HG02884 (cell line): ENCODE measurements around the gene PPP1R26.

ENCODE experiments used
- ATAC-seq: cut with Tn5 transposase; IDR thresholded peaks from one replicate; pipeline ENCODE4 v1.9.1; 2021; ENCODE audit warnings: mild to moderate bottlenecking, moderate library complexity; ENCODE audit not compliant: unreplicated experiment

The PPP1R26 gene

DNA sequence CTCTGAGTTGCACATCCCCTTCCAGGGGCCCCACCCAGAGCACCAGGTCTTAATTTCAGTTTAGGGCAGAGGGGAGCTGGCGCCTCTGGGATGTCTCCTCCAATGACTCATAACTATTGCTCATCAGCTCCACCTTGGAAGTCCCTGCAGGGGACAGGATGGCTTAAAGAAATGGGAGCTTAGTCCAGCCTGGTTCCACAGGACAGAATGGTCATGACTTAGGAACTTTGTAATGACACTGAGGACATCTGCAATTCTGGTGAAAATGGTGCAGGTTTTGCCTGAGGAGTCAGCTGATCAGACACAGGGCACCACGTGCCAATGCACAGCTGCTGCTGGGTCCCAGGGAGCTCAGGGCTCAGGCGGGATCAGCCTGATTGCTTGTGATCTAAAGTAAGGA, 16.4 kb upstream of the PPP1R26 start:
- no peak for ATAC-seq

DNA sequence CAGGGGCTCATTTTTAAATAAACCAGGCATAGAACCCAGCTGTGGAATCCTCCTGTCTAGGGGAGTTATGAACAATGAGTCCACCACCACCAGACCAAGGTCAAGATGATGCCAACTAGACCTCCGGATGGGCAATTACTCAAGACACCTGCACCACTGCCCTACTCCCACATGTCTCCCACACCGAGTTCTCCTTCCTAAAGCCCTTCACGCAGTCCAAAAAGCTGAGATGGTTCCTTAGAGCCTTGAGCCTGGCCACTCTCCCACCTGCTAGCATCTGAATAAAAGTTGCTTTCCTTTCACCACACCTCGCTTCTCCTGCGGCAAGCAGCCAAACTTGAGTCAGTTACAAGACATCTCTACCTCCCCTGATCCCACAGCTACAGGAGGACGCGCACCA, 15.4 kb upstream of the PPP1R26 start:
- ATAC-seq = no peak

DNA sequence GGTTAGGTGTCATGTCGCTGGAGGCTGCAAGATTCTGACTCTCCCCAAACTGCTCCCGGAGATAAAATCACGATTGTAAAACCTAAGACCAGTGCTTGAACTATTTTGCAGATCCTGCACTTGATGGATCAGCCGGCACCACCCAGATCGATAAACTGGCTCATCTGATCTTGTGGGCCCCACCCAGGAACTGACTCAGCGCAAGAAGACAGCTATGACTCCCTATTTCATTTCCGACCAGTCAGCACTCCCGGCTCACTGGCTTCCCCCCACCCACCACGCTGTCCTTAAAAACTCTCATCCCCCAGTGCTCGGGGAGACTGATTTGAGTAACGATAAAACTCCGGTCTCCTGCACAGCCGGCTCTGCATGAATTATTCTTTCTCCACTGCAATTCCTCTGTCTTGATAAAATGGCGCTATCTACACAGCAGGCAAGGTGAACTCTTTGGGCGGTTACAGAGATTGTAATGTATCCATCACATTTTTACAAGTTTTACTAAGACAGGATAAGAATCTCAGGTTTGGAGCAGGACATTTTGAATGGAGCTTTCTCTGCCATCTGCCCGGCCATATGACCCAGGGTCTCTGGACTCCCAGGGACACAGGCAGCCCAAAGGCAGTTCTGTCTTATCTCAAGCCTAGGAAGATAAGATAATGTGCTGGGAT, 10.6 kb upstream of the PPP1R26 start:
- no peak for ATAC-seq

DNA sequence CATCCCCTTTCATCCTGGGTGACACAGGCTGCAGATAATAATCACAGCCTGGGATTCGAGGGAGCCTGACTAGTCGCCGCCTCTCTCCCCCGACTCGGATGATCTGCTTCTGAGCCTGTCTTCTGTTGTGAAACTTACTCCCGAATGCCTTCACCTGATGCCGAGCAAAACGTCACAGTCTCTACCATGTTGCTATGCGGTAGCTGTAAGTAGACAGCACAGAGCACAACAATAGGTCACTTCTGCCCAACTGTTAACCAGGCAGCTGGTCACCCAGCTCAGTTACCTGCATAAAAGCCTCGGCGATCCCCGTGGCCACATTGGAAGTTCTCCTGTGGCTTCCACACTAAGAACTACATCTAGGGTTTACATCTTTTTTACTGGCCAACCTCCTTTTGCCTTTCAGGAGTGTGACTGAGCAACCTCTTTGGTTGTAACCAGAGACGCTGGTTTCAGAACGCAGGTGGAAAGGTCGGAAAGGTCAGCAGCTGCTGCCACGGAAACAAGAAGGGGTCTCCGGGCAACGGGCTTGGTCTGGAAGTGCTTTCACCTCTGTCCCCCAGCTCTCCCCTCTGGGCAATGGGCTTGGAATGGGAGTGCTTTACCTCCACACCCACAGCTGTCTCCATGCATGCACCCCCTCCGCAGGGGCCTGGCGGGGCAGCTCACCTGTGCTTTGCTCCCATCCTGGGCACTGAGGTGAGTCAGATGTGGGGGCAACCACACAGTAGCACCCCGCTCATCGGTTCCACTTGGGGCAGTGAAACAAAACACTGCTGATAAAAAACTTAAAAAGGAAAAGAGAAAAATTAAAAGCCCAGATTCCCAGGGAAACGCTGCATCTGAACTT, 7.6 kb upstream of the PPP1R26 start:
- ATAC-seq = no peak

DNA sequence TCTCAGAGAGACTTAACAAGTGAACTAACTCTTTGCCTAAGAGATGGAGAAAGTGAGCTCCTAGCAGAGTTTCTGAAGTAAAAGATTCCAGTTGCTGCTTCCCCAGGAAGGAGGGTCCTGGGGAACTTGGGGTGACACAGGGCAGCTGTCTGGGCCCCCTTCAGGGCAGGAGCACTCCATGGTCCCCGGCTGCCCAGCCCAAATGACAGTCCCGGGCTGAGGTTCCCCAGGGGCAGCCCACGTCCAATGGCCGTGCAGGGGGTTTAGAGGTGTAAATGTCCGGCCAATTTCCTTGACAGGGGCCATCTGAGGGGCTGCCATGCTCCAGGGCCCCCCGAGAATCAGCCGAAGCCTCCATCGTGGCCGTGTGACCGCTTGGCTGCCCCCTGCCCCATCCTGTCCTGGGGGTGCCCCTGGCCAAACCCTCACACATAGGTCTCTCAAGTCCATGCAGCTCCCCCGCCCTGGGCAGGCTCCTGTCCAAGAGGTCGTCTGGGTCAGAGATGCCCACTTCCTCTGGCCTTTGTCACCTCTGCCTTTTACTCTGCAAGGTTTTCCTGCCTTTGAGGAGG, 5.5 kb upstream of the PPP1R26 start:
- ATAC-seq = no peak

DNA sequence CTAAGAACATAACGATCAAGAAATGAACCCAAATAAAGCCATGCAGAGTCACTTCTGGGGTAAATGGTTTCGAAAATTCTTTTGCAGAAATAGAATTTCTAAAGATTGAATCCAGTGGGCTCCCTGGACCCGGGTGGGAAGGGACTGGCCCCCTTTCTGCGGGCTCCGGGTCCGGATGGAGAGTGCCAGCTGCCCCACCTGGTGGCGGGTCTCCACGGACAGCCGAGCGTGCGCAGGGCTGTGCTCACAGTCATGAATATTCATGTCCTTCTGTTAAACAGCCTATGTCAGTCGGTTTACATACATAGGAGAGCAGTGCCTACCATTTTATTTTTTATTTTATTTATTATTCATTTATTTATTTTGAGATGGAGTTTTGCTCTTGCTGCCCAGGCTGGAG, 4.7 kb upstream of the PPP1R26 start:
- no peak for ATAC-seq

DNA sequence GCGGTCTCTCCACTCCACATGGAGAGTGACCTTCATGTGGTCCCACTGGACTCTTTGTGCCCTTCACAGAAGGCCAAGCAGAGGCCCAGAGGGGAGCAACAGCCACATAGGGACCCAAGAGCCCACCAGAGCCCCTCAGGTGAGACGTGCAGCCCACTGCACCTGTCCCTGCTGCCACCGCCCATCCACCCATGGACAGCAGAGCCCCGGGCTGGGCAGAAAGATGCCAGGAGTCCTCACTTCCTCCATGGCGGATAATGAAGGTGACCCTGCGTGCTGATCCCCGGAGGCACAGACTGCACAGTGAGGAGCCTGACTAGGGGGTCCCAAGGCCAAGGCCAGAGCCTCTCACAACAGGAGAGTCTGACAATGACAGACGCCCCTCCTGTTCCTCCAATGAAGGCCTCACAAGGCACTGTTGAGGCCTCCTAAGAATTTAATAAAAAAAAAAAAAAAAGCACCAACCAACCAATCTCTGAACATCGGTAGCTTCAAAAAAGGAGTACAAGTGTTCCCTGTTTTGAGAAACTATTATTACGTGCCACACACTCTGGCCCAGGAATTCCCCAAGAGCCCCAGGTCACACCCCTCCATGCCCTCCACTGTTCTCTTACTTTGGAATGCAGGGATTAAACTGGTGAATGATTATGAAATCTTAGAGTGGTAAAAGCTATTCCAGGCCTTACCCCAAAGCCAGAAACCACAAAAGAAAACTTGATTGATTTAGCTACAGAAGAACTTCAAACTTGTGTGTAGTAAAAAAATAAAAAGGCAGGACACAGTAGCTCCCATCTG, 2.8 kb upstream of the PPP1R26 start:
- ATAC-seq = no peak

DNA sequence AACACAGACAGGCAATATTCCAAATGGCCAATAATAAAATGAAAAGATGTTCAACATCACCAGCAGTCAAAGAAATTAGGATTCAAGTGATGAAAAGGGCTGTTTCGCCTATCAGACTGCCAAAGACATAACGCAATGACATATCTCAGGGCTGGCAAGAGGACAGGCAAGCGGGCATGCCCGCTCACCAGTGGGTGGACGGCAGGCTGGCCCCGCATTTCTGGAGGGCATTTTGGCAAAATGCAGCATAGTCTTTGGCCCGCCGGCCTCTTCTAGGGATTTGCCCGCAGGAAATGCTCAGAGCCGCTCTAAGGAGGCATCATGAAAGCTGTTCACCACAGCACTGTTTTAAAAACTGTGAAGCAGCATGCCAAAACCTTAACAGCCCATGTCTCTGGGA, 1.4 kb upstream of the PPP1R26 start:
- no peak for ATAC-seq

DNA sequence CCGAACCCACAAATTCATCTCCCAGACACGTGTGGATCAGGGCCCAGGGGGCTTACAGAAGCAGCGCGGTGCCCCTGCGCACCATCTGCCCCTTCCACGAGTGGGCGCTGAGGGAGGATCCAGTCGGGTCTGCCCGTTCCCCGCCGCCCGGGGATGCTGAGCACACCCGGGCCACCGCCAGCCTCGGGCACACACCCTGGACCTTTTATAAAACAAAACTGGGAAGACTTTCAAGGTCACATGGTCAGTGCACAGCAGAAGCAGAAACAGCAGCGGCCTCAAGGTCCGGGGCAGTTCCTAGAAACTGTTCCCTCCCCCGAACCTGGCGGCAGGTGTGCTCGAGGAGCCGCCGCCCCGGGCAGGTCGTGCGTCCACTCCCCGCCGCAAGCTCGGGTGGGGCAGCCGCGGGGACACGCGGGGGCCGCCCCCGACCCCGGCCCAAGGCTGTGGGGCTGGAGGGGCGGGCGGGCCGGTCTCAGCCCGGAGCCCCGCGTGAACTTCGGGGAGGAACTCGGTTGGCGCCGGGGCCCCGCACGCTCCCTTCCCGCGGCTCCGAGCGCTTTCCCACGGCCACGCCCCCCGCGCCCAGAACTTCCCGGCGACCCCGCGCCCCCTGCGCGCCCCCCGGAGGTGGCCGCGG, 633 bp upstream of the PPP1R26 start:
- ATAC-seq = no peak

DNA sequence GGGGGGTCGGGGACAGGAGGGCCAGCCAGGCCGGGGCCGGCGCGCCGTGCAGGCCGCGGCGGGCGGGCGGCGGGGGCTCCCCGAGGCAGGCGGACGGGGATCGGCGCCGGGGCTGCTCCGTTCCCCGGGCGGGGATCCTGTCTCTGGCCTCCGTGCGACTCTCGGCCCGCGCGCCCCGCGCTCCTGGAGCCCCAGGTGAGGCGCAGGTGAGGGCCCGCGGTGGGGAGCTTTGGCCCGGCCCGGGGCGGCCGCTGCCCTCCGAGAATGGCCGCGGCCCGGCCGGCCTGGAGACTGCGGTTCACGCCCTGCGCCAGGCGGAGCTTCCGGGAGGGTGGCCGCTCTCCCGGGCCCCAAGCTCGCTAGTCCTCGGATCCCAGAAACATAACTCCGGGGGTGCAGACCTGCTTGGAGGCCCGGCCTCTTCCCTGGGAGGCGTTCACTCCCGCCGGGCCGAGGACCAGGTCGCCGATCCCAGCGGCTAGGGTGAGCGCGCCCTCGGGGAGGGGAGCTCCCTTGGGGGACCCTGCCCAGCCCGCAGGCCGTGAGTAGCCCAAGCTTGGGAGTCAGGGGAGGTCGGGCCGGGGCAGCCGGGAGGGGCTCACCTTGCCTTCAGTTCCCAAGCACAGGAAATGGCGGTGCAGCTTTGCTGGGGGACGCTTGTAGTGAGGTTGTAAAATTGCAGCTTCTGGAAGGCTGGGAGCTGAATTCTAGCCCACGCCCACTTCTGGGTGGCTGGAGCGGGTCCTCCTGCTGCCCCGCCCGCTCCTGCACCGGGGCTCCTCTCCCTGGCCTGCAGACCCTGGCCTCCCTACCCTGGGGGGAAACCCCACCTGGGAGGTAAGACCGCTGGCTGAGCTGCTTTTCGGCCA, 723 bp downstream of the PPP1R26 start:
- no peak for ATAC-seq

DNA sequence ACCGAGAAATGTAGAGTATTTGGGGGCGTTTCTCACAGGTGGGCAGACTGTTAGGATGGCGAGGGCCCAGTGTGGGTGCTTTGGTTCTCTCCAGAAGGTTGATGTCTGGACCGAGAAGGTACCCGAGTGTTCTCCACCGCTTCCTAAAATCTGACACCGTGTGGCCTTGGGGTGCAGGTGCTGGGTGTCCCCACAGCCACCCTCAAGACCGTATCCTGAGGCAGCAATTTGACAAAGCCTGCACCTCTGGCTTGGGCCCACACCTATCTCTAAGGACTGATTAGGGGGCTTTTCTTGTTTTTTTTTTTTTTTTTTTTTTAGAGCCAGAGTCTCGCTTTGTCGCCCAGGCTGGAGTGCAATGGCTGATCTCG, 1.3 kb downstream of the PPP1R26 start:
- no peak for ATAC-seq

DNA sequence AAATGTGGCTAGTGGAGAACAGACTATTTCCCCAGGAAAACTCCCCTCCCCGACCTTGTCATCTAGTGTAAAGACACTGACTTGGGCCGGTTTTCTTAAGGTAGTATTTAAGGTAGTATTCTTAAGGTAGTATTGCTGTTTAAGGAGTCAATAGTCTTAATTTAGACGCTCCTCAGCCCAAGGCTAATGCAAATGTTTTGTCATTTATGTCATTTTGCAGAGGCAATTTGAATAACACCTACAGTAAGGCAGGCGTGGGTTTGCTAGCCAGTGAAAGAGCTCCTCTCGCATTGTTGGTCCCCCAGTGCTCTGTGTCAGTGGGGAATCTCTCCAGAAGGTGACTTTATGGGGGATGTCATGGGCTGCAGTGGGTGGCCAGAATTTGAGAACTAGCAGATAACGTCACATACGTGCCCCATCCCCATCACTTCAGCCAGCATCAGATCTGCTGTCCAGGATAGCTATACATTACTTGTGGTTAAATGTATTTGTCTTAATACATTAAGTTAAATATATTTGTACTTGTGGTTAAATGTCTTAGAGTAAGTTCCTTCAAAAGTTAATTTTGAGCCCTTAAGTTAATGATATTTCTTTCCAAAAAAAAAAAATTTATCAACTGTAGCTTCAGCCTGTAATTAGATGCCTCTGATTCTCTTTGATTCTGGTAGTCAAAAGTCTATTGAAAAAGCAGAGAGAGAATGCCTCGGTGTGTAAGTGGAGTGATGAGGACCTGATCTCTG, 2.6 kb downstream of the PPP1R26 start:
- ATAC-seq = no peak

DNA sequence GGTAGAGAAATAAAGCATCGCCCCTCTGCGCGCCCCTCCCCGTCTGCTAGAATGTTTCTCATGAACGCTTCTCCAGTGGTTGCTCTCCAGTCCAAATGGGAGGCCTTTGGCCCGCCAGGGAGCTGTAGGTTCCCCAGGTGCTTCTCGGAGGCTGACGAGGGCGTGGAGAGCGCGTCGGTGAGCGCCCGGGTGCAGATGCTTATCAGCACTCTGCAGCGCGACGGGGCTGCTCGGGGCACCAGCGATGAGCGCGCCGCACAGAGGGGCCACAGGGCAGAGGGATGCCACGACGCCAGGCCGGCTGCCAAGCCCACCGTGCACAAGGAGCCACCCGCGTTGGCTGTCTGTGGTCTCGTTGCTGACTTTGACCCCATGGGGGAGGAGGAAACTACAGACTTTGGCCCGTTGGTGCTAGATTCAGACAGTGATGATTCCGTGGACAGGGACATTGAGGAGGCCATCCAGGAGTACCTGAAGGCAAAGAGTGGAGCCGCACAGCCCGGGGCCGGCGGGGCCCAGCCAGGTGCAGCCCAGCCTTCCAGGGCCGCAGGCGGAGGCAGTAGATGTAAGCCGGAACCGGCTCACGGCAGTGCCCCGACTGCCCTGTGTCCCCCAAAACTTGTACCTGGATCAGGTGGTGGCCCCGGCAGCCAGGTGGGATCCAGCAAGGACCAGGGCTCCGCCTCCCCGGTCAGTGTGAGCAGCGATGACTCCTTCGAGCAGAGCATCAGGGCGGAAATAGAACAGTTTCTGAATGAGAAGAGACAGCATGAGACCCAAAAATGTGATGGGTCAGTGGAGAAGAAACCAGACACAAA, 5.1 kb downstream of the PPP1R26 start:
- no peak for ATAC-seq

DNA sequence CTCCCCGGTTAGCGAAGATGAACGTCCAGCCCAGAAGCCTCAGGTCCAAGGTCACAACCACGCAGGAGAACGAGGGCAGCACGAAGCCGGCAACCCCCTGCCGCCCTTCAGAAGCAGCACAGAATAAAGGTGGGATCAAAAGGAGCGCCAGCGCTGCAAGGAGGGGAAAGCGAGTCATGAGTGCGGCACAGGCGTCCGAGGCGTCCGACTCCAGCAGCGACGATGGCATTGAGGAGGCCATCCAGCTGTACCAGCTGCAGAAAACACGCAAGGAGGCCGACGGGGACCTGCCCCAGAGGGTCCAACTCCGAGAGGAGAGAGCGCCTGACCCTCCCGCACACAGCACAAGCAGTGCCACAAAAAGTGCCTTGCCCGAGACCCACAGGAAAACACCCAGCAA, 5.8 kb downstream of the PPP1R26 start:
- ATAC-seq = no peak

DNA sequence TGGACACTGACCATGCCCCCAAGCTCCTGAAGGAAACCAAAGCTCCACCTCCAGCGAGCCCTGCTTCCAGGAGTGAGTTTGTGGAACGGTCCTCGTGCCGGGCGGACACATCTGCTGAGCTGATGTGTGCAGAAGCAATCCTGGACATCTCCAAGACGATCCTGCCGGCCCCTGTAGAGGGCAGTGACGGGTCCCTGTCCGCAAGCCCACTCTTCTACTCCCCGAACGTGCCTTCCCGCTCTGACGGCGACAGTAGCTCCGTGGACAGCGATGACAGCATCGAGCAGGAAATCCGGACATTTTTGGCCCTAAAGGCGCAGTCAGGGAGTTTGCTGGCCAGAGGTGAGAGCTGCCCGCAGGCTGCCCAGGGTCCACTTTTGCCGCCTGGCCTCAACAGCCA, 6.2 kb downstream of the PPP1R26 start:
- ATAC-seq = no peak

DNA sequence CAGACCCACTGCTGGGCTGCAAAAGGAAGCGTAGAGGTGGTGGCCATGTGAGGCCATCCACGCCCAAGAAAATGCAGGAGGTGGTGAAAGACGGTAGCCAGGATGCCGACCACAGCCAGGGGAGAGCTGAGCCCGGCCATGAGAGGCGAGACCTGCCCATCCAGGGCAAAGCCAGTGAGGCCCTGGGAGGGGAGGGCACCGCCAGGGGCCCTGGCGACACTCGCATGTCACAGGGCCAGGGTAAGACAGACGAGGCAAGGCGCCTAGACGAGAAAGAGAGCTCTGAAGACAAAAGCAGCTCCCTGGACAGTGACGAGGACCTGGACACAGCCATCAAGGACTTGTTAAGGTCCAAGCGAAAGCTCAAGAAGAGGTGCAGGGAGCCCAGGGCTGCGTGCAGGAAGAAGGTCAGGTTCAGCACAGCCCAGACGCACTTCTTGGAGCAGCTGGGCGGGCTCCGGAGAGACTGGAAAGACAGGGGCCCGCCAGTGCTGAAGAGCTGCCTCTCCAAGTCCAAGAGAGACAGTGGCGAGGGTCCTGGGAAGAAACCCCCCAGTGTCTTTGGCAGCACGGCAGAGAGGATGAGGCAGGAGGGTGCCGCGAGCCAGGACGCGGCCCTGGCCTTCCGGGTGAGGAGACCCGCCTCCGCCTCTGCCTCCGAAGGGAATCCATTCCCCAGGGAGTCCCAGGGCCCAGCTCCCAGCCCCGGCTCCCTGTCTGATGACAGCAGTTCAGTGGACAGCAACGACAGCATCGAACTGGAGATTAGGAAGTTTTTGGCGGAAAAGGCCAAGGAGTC, 6.9 kb downstream of the PPP1R26 start:
- no peak for ATAC-seq

DNA sequence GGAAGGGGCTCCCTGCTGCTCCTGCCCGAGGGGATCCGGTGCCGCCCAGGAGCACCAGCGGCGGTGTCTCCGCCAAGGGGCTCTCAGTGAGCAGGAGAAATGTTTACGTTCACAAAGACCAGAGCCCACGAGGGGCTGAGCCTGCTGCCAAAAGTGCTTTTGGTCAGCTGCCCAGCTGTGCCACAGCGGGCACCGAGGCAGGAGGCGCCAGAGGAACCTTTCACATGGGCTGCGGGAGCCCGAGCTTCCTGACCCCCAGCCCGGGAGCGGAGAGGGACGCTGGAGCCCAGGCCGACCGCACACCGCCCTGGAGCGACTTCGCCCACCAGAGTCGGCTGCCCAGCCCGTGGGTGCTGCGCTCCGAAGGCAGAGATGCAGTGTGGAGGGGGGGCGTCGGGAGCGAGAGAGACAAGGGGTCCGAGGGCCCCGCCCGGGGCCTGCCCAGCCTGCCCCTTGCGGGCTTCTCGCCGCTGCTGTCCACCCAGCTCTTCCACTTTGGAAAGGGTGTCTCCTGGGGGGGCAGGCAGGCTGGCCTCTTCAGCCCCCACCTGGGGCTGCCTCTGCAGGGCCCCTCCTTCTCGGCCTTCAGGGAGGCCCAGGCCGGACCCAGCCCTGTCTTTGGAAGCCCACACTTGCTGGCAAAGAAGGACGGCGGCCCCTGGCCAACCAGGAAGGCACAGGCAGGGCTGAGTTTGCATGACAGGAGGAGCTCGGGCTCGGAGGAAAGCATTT, 7.9 kb downstream of the PPP1R26 start:
- no peak for ATAC-seq
